Liver (tissue), 9 donors: ENCODE data around the gene DVL1. TPM values are rescaled to one million over a fixed set of nuclear protein-coding genes. Genes with fewer than 3 reads are reported as not detected.
A peak's percentile ranks its signal among the peaks of the same experiment; 100 is the strongest.

Experiments
- DNase-seq: peaks from one replicate; pipeline ENCODE4 v3.0.0-alpha.2; 2017; ENCODE audit warnings: low spot score
- H3K27ac ChIP-seq, 2 donors: one replicate each; pipeline ENCODE4 v1.7.0; 2013; ENCODE audit warnings: inconsistent platforms in 2 of 2, low read length in 2 of 2, control low read depth in 1 of 2, low read depth in 1 of 2, mild to moderate bottlenecking in 1 of 2
- H3K27me3 ChIP-seq, 4 donors: one replicate each; pipeline versions ENCODE4 v1.6.1 to v1.7.0; 2013; ENCODE audit warnings: low read length in 3 of 4, inconsistent platforms in 1 of 4, mild to moderate bottlenecking in 1 of 4, moderate library complexity in 1 of 4; ENCODE audit not compliant: control insufficient read depth in 4 of 4, insufficient read depth in 4 of 4
- H3K36me3 ChIP-seq, 4 donors: one replicate each; pipeline versions ENCODE4 v1.6.1 to v1.7.0; 2013; ENCODE audit warnings: low read length in 3 of 4, mild to moderate bottlenecking in 3 of 4, low read depth in 1 of 4, moderate library complexity in 1 of 4; ENCODE audit not compliant: control insufficient read depth in 4 of 4, insufficient read depth in 3 of 4
- H3K4me1 ChIP-seq, 4 donors: one replicate each; pipeline versions ENCODE4 v1.6.1 to v1.7.0; 2013; ENCODE audit warnings: low read length in 3 of 4, mild to moderate bottlenecking in 3 of 4, moderate library complexity in 1 of 4; ENCODE audit not compliant: control insufficient read depth in 4 of 4, insufficient read depth in 4 of 4
- H3K4me3 ChIP-seq, 3 donors: one replicate each; pipeline versions ENCODE4 v1.6.1 to v1.7.0; 2013; ENCODE audit warnings: low read length in 3 of 3, control low read depth in 1 of 3, low read depth in 1 of 3, mild to moderate bottlenecking in 1 of 3
- H3K9ac ChIP-seq, 2 donors: one replicate each; pipeline ENCODE4 v1.7.0; 2013; ENCODE audit warnings: low read length in 2 of 2, mild to moderate bottlenecking in 2 of 2, moderate library complexity in 2 of 2, control low read depth in 1 of 2, low read depth in 1 of 2
- H3K9me3 ChIP-seq, 4 donors: one replicate each; pipeline versions ENCODE4 v1.6.1 to v1.7.0; 2013; ENCODE audit warnings: low read length in 3 of 4; ENCODE audit not compliant: control insufficient read depth in 4 of 4
- CTCF ChIP-seq: fragments of 150-350 bp; IDR thresholded peaks from 2 replicates; pipeline ENCODE4 v1.5.1; 2017; ENCODE audit warnings: improper control_type of control experiment, low read depth, low read length; ENCODE audit not compliant: missing input control
- EGR1 ChIP-seq, 2 donors: IDR thresholded peaks; 2 replicates each; pipeline ENCODE4 v1.6.1; 2016 to 2018; ENCODE audit warnings: antibody characterized with exemption in 2 of 2, low read depth in 2 of 2
- FOXA1 ChIP-seq: IDR thresholded peaks from 2 replicates; pipeline ENCODE4 v1.6.1; 2016; ENCODE audit warnings: antibody characterized with exemption
- FOXA2 ChIP-seq: IDR thresholded peaks from 2 replicates; pipeline ENCODE4 v1.6.1; 2016; ENCODE audit warnings: antibody characterized with exemption
- GABPA ChIP-seq, 2 donors: IDR thresholded peaks in 1 of 2; conservative IDR thresholded peaks in 1 of 2; 2 replicates each; pipeline ENCODE4 v1.6.1; 2016; ENCODE audit warnings: antibody characterized with exemption in 2 of 2, mild to moderate bottlenecking in 1 of 2, moderate library complexity in 1 of 2
- HNF4A ChIP-seq, 2 donors: conservative IDR thresholded peaks; 2 replicates each; pipeline ENCODE4 v1.6.1; 2016; ENCODE audit warnings: antibody characterized with exemption in 2 of 2, mild to moderate bottlenecking in 2 of 2
- HNF4G ChIP-seq: IDR thresholded peaks from 2 replicates; pipeline ENCODE4 v1.6.1; 2016; ENCODE audit warnings: antibody characterized with exemption
- RAD21 ChIP-seq, 2 donors: IDR thresholded peaks; 2 replicates each; pipeline ENCODE4 v1.6.1; 2016; ENCODE audit warnings: antibody characterized with exemption in 2 of 2, mild to moderate bottlenecking in 2 of 2
- REST ChIP-seq: IDR thresholded peaks from 2 replicates; pipeline ENCODE4 v1.6.1; 2016; ENCODE audit warnings: antibody characterized with exemption, mild to moderate bottlenecking
- SP1 ChIP-seq: IDR thresholded peaks from 2 replicates; pipeline ENCODE4 v1.6.1; 2018; ENCODE audit warnings: antibody characterized with exemption, mild to moderate bottlenecking
- TAF1 ChIP-seq: conservative IDR thresholded peaks from 2 replicates; pipeline ENCODE4 v1.6.1; 2016; ENCODE audit warnings: antibody characterized with exemption, mild to moderate bottlenecking
- YY1 ChIP-seq: IDR thresholded peaks from 2 replicates; pipeline ENCODE4 v1.6.1; 2016; ENCODE audit warnings: antibody characterized with exemption, mild to moderate bottlenecking
- WGBS: extraction: QIAGEN DNeasy Blood & Tissue Kit; methylation state at CpG from one replicate; pipeline ENCODE4 v1.1.7; 2013; 5-methylcytosine and 5-hydroxymethylcytosine counted together
- polyA plus RNA-seq, 2 donors: library from polyadenylated mRNA; stranded (reverse) in 1 of 2; unstranded in 1 of 2; fragments of 200-250 nt in 1 of 2; fragments of >200 nt in 1 of 2; fragmentation: Nextera tagmentation in 1 of 2; extraction: Ambion mirVana in 1 of 2; gene quantifications; one replicate each; pipeline versions ENCODE4 v1.2.1 to v1.2.3, GENCODE V29; 2013 to 2015
- total RNA-seq, 2 donors: library from RNA; depleted of rRNA; stranded (reverse); fragments of >200 nt; gene quantifications; one replicate each; pipeline ENCODE4 v1.2.3, GENCODE V29; 2014
- TF ChIP-seq, protein P1 (sequence below): IDR thresholded peaks from 2 replicates; pipeline ENCODE4 v1.6.1; 2016; ENCODE audit warnings: antibody characterized with exemption
- TF ChIP-seq, protein P2 (sequence below): IDR thresholded peaks from 2 replicates; pipeline ENCODE4 v1.6.1; 2016; ENCODE audit warnings: antibody characterized with exemption
- TF ChIP-seq, protein P3 (sequence below): IDR thresholded peaks from 2 replicates; pipeline ENCODE4 v1.6.1; 2016; ENCODE audit warnings: antibody characterized with exemption
- donor health status: healthy.
- donor health status: healthy.
- donor health status: healthy.
- donor health status: healthy.
- donor health status: healthy.

DVL1 gene
- total and polyA plus RNA-seq, 4 donors: 5.7 to 41.2 (median 24.8) TPM

- H3K27ac ChIP-seq: no peak overlapping the region
Measured at GRCh38 chr1:1320666-1321448, 28.4 kb downstream of the DVL1 start.

GRCh38 chr1:1319646-1319941 lies 29.6 kb downstream of the DVL1 start:
- WGBS: 88% methylated on average over 13 of the region's 13 CpGs
- Histone ChIP-seq H3K4me3 (no peak overlapping the region), H3K27ac (no peak overlapping the region), H3K36me3 (peaks cover 2 to 11% (median 6%) of the 10 kb centered on the region in 4 donors), H3K9me3 (no peaks in the 10 kb centered on the region), H3K27me3 (no peaks in the 10 kb centered on the region), H3K4me1 (peaks cover 3 to 20% (median 11%) of the 10 kb centered on the region in 4 donors), H3K9ac (no peak overlapping the region)
- DNase-seq: no peak
- TF ChIP-seq SP1 (peak; percentile 54), GABPA (IDR thresholded peaks at IDR 0.05 in 1 of 2, conservative IDR thresholded peaks at IDR 0.05 in 1 of 2) (no peak), EGR1 (IDR thresholded peaks at IDR 0.05; ENCODE audit: low read depth in 2 of 2) (no peak), TAF1 (no peak), FOXA2 (no peak), HNF4A (conservative IDR thresholded peaks at IDR 0.05) (peak in 1 of 2 donors; percentile 12), HNF4G (no peak), YY1 (no peak), RAD21 (IDR thresholded peaks at IDR 0.05) (no peak)
- TF ChIP-seq, protein P1, sequence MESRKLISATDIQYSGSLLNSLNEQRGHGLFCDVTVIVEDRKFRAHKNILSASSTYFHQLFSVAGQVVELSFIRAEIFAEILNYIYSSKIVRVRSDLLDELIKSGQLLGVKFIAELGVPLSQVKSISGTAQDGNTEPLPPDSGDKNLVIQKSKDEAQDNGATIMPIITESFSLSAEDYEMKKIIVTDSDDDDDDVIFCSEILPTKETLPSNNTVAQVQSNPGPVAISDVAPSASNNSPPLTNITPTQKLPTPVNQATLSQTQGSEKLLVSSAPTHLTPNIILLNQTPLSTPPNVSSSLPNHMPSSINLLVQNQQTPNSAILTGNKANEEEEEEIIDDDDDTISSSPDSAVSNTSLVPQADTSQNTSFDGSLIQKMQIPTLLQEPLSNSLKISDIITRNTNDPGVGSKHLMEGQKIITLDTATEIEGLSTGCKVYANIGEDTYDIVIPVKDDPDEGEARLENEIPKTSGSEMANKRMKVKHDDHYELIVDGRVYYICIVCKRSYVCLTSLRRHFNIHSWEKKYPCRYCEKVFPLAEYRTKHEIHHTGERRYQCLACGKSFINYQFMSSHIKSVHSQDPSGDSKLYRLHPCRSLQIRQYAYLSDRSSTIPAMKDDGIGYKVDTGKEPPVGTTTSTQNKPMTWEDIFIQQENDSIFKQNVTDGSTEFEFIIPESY: no peak
- TF ChIP-seq, protein P2, sequence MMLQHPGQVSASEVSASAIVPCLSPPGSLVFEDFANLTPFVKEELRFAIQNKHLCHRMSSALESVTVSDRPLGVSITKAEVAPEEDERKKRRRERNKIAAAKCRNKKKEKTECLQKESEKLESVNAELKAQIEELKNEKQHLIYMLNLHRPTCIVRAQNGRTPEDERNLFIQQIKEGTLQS: no peak
- TF ChIP-seq, protein P3, sequence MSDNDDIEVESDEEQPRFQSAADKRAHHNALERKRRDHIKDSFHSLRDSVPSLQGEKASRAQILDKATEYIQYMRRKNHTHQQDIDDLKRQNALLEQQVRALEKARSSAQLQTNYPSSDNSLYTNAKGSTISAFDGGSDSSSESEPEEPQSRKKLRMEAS: no peak

More at GRCh38 chr1:1320666-1321448, 28.4 kb downstream of the DVL1 start:
- 90% methylated on average over 23 of the region's 23 CpGs for WGBS
- Histone ChIP-seq H3K27me3 (no peaks in the 10 kb centered on the region), H3K36me3 (peaks cover 2 to 7% (median 3%) of the 10 kb centered on the region in 4 donors), H3K4me3 (no peak overlapping the region), H3K9me3 (no peaks in the 10 kb centered on the region), H3K9ac (no peak overlapping the region), H3K4me1 (peaks cover 6 to 29% (median 19%) of the 10 kb centered on the region in 4 donors)
- TF ChIP-seq HNF4G (no peak), RAD21 (IDR thresholded peaks at IDR 0.05) (no peak), CTCF (no peak), REST (no peak), SP1 (no peak), TAF1 (no peak), FOXA1 (no peak)
- TF ChIP-seq, protein P3: no peak
- TF ChIP-seq, protein P2: no peak
- DNase-seq: no peak
